Aorta (tissue), 5 donors: ENCODE measurements around the gene CRTC1. TPM values are rescaled to one million over a fixed set of nuclear protein-coding genes. Genes with fewer than 3 reads are reported as not detected.
A peak's percentile ranks its signal among the peaks of the same experiment; 100 is the strongest.

Source experiments
- ATAC-seq: fragments of 200-7000 bp; cut with Tn5 transposase; one replicate; pipeline ENCODE4 v1.9.1; 2022; ENCODE audit warnings: moderate library complexity; ENCODE audit not compliant: low FRiP score
- DNase-seq, 2 donors: peaks; one replicate each; pipeline ENCODE4 v3.0.0-alpha.2; 2020
- H3K27ac ChIP-seq, 2 donors: one replicate each; pipeline ENCODE4 v1.5.1; 2013; ENCODE audit warnings: low read length in 2 of 2, mild to moderate bottlenecking in 2 of 2, moderate library complexity in 2 of 2, control low read depth in 1 of 2, inconsistent platforms in 1 of 2, low read depth in 1 of 2
- H3K27me3 ChIP-seq, 2 donors: one replicate each; pipeline ENCODE4 v1.6.1; 2013; ENCODE audit warnings: control low read depth in 1 of 2, low read length in 1 of 2, mild to moderate bottlenecking in 1 of 2, moderate library complexity in 1 of 2; ENCODE audit not compliant: insufficient read depth in 2 of 2, control insufficient read depth in 1 of 2
- H3K36me3 ChIP-seq, 2 donors: one replicate each; pipeline ENCODE4 v1.6.1; 2013; ENCODE audit warnings: control low read depth in 1 of 2, low read length in 1 of 2, mild to moderate bottlenecking in 1 of 2; ENCODE audit not compliant: insufficient read depth in 2 of 2, control insufficient read depth in 1 of 2
- H3K4me1 ChIP-seq, 2 donors: one replicate each; pipeline ENCODE4 v1.6.1; 2013; ENCODE audit warnings: low read length in 2 of 2, control low read depth in 1 of 2, mild to moderate bottlenecking in 1 of 2, moderate library complexity in 1 of 2; ENCODE audit not compliant: insufficient read depth in 2 of 2, control insufficient read depth in 1 of 2
- H3K4me3 ChIP-seq, 2 donors: one replicate each; pipeline ENCODE4 v1.5.1; 2013; ENCODE audit warnings: low read length in 2 of 2, control low read depth in 1 of 2, mild to moderate bottlenecking in 1 of 2
- H3K9me3 ChIP-seq: one replicate; pipeline ENCODE4 v1.6.1; 2013; ENCODE audit warnings: mild to moderate bottlenecking, low read length; ENCODE audit not compliant: control insufficient read depth
- WGBS, 2 donors: extraction: QIAGEN DNeasy Blood & Tissue Kit; methylation state at CpG; one replicate each; pipeline ENCODE4 v1.1.7; 2013; 5-methylcytosine and 5-hydroxymethylcytosine counted together
- intact Hi-C, 2 donors: fragments of 100-400 bp; cut with DNase I; formaldehyde crosslinking; loops; one replicate each; pipeline versions ENCODE4 v1.14.2 to v1.15.0; 2022
- polyA plus RNA-seq, 2 donors: library from polyadenylated mRNA; stranded (reverse); fragments of 200-250 nt; gene quantifications; one replicate each; pipeline ENCODE4 v1.2.3, GENCODE V29; 2013
- total RNA-seq, 2 donors: library from RNA; stranded (reverse); fragmentation: NEBNext Ultra II Directional; extraction: Animal tissue kit (Norgen Biotek cat#: 25700); gene quantifications; one replicate each; pipeline ENCODE4 v1.2.1, GENCODE V29; 2021
- donor health status: healthy with polysubstance abuse.
- donor health status: Bipolar disorder and iron deficiency.
- donor health status: DM: no; HTN: no; CAD: no.
- donor health status: DM: no; HTN: no; CAD: no.
- donor health status: DM: yes; HTN: yes; CAD: no.

The CRTC1 gene
- total and polyA plus RNA-seq, 4 donors = 3.6 to 16.5 (median 10.7) TPM

DNA sequence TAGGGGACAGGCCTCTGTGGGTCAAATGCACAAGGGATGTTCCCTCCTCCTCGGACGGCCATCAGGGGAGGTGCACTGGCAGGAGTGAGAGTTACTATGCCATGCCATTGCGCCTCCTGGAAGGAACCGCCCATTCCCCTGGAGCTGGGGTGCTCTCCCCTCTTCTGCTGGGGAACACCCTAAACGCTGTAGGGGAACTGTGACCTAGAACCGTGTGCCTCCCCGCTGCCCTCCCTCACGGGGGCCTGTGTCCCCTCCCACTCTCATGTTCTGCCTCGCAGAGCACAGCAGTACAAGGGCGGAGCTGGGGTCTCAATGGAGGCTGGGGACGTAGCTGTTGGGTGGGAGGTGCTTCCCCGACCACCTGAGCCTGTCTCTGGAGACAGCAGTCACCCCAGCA lies 17.2 kb upstream of the CRTC1 start:
- WGBS, 2 donors = 53 to 69% methylated on average over 12 of the region's 12 CpGs
- no peak for ATAC-seq
- Histone ChIP-seq H3K4me3 (no peak overlapping the region), H3K27me3 (no peaks in the 10 kb centered on the region), H3K9me3 (no peaks in the 10 kb centered on the region), H3K27ac (peak overlapping the region in 1 of 2 donors; percentile 49), H3K4me1 (no peaks in the 10 kb centered on the region), H3K36me3 (no peaks in the 10 kb centered on the region)
- intact Hi-C loops = no loop called here
- DNase-seq = no peak

- H3K9me3 ChIP-seq = no peaks in the 10 kb centered on the region
- intact Hi-C loops = no loop called here
- no peak overlapping the region for H3K4me3 ChIP-seq
- no peak overlapping the region for H3K27ac ChIP-seq
- no peaks in the 10 kb centered on the region for H3K4me1 ChIP-seq
- no peaks in the 10 kb centered on the region for H3K36me3 ChIP-seq
- DNase-seq = no peak
- no peak for ATAC-seq
- WGBS, 2 donors = 91% methylated on average over 5 of the region's 5 CpGs
- H3K27me3 ChIP-seq = no peaks in the 10 kb centered on the region
Measured at GRCh38 chr19:18666784-18667183, 16.7 kb upstream of the CRTC1 start.

- H3K4me1 ChIP-seq = no peaks in the 10 kb centered on the region
- H3K27ac ChIP-seq = no peak overlapping the region
- peak in 1 of 2 donors; percentile 73 for DNase-seq
- no peak for ATAC-seq
- no peaks in the 10 kb centered on the region for H3K27me3 ChIP-seq
- H3K36me3 ChIP-seq = no peaks in the 10 kb centered on the region
- no peaks in the 10 kb centered on the region for H3K9me3 ChIP-seq
- no peak overlapping the region for H3K4me3 ChIP-seq
- 96 to 98% methylated on average over 55 of the region's 55 CpGs for WGBS, 2 donors
- intact Hi-C loops = no loop called here
Measured at GRCh38 chr19:18667531-18668251, 15.8 kb upstream of the CRTC1 start.

DNA sequence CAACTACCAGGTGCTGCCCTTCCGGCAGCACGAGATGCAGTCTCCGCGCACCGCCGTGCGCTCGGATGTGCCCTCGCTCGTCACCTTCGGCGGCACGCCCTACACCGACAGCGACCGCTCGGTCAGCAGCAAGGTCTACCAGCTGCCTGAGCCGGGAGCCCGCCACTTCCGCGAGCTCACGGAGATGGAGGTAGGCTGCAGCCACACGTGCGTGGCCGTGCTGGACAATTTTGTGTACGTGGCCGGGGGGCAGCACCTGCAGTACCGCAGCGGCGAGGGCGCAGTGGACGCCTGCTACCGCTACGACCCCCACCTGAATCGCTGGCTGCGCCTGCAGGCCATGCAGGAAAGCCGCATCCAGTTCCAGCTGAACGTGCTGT lies 15.2 kb upstream of the CRTC1 start:
- peak in 1 of 2 donors; percentile 75 for DNase-seq
- Histone ChIP-seq H3K9me3 (no peaks in the 10 kb centered on the region), H3K27me3 (no peaks in the 10 kb centered on the region), H3K27ac (no peak overlapping the region), H3K4me3 (no peak overlapping the region), H3K36me3 (no peaks in the 10 kb centered on the region), H3K4me1 (no peaks in the 10 kb centered on the region)
- ATAC-seq = no peak
- WGBS, 2 donors = 97 to 98% methylated on average over 38 of the region's 38 CpGs
- intact Hi-C loops = no loop called here

- DNase-seq (peak in 1 of 2 donors; percentile 74), ATAC-seq (no peak)
- Histone ChIP-seq H3K27ac (no peak overlapping the region), H3K4me1 (no peaks in the 10 kb centered on the region), H3K4me3 (no peak overlapping the region), H3K36me3 (no peaks in the 10 kb centered on the region), H3K27me3 (no peaks in the 10 kb centered on the region), H3K9me3 (no peaks in the 10 kb centered on the region)
- WGBS, 2 donors = 92 to 94% methylated on average over 56 to 58 of the region's 58 CpGs
- intact Hi-C loops = no loop called here
Measured at GRCh38 chr19:18668744-18669523, 14.5 kb upstream of the CRTC1 start.

DNA sequence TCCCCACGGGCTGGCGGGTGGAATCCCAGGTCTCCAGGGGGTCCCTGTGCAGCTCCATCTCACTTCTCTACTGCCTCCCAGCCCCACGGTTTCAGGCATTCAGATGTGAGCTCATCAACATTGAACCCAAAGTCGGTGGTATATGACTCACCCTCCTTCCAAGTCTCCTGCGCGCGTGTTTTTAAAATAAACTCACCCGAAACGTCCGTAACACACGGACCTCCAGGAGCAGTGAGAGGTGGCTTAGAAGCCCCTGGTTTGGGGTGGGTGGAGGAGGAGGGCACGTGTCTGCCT lies 14.0 kb upstream of the CRTC1 start:
- ATAC-seq (no peak), DNase-seq (no peak)
- intact Hi-C loops = no loop called here
- Histone ChIP-seq H3K27me3 (no peaks in the 10 kb centered on the region), H3K36me3 (no peaks in the 10 kb centered on the region), H3K27ac (no peak overlapping the region), H3K4me1 (no peaks in the 10 kb centered on the region), H3K9me3 (no peaks in the 10 kb centered on the region), H3K4me3 (no peak overlapping the region)
- WGBS, 2 donors = 71 to 73% methylated on average over 12 of the region's 12 CpGs

- H3K27ac ChIP-seq = no peak overlapping the region
- ATAC-seq = no peak
- no peaks in the 10 kb centered on the region for H3K27me3 ChIP-seq
- H3K9me3 ChIP-seq = no peaks in the 10 kb centered on the region
- no peak for DNase-seq
- intact Hi-C loops = no loop called here
- WGBS, 2 donors = 85 to 92% methylated on average over 11 of the region's 11 CpGs
- no peaks in the 10 kb centered on the region for H3K36me3 ChIP-seq
- no peaks in the 10 kb centered on the region for H3K4me1 ChIP-seq
- no peak overlapping the region for H3K4me3 ChIP-seq
Measured at GRCh38 chr19:18669883-18670282, 13.6 kb upstream of the CRTC1 start.

GRCh38 chr19:18670312-18670711 lies 13.2 kb upstream of the CRTC1 start:
- ATAC-seq = no peak
- WGBS, 2 donors = 74 to 88% methylated on average over 13 of the region's 13 CpGs
- intact Hi-C loops = no loop called here
- no peak overlapping the region for H3K27ac ChIP-seq
- H3K9me3 ChIP-seq = no peaks in the 10 kb centered on the region
- no peaks in the 10 kb centered on the region for H3K27me3 ChIP-seq
- H3K4me1 ChIP-seq = no peaks in the 10 kb centered on the region
- no peaks in the 10 kb centered on the region for H3K36me3 ChIP-seq
- no peak overlapping the region for H3K4me3 ChIP-seq
- no peak for DNase-seq
